ENCODE results near the gene FZD4.
"Not testable (repeated sequence)": the region's sequence is repeated elsewhere in the genome, so short reads cannot be mapped to it uniquely, and the experiment has no call there.

The FZD4 gene

DNA sequence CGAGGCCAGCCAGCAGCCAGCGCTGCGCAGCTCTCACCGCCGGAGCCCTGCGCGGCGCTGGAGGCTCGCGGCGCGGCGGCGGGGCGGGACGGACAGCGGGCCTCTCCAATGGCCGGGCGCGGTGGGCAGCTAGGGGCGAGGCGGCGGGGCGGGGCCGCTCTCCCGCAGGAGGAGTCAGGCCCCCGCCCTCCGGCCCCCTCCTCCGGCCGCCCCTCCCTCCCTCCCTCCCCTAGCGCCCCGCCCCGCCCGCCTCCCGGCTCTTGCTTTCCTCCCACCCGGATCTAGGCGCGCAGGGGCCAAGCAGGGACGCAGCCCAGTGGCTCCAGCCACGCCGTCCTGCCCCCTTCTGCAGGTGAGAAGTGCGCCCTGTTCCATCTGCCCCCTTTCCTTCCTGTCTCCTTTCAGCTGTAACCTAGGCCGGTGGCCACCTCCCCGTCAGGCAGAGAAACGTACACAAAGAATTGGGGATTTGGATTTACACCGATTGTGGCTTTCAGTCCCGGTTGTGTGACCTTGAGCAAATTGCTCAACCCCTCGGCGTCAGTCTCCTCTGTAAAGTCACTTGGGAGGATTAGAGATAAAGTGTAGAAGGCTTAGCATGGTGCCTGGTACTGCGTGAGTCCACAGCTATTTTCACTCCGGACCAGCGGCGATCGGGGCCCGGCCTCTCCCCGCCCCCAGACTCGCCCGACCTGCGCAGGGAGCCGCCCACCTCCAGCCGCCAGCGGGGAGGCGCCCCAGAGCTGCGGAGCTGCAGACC is at the start of gene FZD4:
Gene FZD4 (minus strand): TSS at position 35 of the 760 bp plus-strand sequence. CDS start 310 bp downstream, outside the sequence.
- peak; percentile 12 for DNase-seq

DNA sequence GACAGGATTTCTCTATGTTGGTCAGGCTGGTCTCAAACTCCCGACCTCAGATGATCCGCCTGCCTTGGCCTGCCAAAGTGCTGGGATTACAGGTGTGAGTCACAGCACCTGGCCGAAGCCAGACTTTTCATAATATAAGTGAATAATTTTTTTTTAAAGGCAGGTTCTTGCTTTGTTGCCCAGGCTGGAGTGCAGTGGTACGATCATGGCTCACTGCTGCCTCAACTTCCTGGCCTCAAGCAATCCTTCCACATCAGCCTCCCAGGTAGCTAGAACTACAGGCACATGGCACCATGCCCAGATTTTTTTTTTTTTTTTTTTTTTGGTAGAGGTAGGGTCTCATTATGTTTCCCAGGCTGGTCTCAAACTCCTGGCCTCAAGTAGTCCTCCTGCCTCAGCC is 49.1 kb upstream of the FZD4 start:
- DNase-seq = not testable (repeated sequence)

DNA sequence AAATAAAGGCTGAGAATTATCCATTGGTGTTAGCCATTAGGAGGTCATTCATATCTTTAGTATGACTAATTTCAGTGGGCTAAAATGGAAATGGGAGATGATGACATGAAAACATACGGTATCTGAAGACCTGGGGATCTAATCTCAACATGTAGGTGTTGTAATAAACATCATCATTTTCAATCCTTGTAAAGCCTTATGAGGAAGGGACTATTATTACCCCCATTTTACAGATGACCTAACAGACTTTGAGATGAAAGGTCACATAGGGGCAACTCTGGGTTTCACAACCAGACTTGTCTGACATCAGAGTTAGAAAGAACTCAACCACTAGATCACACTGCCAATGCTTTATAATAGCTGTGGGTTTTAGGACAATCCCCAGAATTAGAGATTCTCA is 47.7 kb upstream of the FZD4 start:
- no peak for DNase-seq

- no peak for DNase-seq
These were observed 44.9 kb upstream of the FZD4 start for GRCh38 chr11:86999859-87000753.

DNA sequence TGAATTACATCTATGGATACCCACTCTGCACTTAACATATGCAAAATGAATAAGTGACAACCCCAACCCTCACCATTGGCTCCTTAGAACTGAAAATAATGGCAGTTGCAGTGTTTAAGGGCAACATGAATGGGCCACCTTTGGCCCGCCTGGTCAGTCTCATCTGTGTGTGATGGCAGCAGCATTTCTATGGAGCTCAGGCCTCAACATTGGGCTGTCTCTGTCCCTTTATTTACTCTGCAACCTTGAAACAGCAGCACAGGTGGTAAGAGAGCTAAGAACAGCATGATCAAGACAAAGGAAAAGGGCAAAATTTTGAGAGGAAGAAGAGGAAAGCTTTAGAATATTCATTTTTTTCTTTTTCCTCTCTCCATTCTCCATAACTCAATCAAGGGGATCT is 44.2 kb upstream of the FZD4 start:
- no peak for DNase-seq

DNA sequence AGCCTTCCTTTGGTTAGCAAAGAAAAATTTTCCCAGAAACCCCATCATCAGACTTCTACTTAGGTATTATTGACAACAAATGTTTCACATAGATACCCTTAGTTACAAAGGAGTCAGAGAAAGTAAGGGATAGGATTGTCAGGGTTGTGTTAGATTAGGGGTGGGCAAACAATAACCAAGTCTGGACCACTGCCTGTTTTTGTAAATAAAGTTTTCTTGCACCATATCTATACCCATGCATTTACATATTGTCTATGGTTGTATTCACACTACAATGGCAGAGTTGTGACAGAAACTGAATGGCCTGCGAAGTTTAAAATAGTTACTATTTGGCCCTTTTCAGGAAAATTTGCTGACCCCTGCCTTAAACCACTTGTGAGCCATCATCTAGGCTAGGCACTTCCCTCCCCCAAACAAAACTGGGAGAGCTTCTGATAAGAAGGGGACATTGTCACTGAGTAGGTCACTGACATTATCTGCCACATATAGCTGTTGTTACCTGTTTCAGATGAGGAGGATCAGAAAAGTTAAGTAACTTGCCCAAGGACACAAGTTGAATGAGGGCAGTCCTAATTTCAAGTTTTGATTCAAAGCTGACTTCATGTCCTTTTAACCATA is 41.9 kb upstream of the FZD4 start:
- no peak for DNase-seq

DNA sequence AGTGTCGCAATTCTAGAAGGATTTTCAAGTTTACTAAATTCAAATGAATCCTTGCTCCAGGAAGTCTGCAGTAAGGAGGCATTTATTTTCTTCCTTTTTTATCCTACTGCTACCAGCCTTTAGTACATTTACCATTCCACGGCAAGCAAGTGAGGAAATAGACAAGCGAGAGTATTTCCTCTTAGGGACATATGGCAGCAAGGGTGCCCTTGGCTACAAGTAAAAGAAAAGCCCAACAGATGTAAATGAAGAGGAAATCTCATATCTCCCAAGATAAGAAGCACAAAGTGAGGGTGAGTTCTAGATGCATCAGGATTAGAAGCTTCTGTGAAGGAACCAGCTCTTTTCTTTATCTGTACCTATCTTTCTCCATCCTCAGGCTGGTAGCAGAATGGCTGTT is 37.8 kb upstream of the FZD4 start:
- no peak for DNase-seq

DNA sequence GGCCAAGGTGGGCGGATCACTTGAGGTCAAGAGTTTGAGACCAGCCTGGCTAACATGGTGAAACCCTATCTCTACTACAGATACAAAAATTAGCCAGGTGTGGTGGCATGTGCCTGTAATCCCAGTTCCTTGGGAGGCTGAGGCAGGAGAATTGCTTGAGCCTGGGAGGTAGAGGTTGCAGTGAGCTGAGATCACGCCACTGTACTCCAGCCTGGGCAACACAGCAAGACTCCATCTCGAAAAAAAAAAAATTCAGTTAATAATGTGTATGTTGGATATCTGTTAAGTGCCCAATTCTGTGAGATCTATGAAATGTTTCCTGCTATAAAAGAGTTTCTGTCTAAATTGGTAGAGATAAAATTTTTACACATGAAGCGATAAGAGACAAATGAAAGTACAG is 37.1 kb upstream of the FZD4 start:
- DNase-seq = not testable (repeated sequence)

GRCh38 chr11:86991341-86991740 is 36.1 kb upstream of the FZD4 start:
- no peak for DNase-seq

DNA sequence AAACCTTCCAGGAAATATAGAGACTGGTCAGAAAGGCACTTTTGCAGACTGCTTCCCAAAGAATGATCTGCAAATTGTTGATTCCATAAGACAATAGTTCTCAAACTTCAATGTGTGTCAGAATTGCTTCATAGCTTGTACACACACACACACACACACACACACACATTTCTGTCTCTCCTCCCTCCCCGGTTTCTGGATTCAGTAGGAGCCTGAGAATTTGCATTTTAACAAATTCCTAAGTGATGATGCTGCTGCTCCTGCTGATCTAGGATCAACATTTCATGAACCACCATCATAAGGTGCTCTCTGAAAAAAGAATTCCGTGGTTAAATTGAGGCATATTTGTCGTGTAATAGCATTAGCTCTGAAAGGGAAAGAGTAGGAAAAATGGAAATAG is 35.3 kb upstream of the FZD4 start:
- DNase-seq = no peak

GRCh38 chr11:86990031-86990430 is 34.8 kb upstream of the FZD4 start:
- DNase-seq = no peak

DNA sequence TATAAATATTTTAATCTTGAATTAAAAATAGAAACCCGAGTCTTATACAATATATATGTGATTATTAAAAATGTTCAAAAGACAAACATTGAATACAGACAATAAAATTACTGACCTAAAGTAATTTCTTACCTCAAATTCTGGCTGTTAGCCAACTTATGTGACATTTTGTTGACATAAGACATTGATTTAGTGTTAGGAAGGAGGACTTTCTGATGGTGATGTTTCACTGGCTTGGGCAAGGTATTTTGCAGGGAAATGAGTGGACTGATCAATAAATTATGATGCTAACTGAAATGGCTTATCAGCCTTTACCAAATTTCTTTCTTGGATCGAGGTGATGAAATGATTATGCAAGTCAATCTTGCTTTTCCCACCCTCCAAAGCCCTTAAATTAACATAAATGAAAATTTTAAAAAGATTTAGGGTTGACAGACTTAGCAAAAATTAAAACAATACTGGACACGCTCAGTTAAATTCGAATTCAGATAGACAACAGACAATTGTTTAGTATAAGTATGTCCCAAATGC is 33.2 kb upstream of the FZD4 start:
- no peak for DNase-seq

- no peak for DNase-seq
These were observed 32.5 kb upstream of the FZD4 start for GRCh38 chr11:86987679-86988078.

DNA sequence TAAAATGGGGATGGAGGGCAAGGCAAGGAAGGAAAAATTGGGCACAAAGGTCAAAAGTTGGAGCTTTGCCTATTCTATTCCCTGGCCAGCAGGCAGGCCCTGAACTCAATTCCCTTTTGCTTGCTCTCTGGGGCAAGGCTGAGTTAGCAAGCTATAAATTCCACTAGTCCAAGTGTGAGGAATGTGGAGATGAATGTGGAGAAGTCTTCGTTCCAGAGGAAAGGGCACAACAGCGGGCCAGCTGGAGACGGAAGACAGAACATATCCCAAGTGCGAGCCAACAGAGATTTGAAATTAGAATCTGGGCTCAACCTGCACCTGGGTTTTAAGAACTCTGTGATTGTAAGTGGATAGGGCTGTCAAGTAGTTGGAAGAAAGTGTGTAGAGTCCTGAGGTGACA is 29.5 kb upstream of the FZD4 start:
- no peak for DNase-seq

- DNase-seq = no peak
These were observed 27.9 kb upstream of the FZD4 start for GRCh38 chr11:86983021-86983488.

- no peak for DNase-seq
These were observed 26.8 kb upstream of the FZD4 start for GRCh38 chr11:86981777-86982540.

GRCh38 chr11:86980086-86980796 is 25.0 kb upstream of the FZD4 start:
- DNase-seq = no peak

- DNase-seq = no peak
These were observed 23.8 kb upstream of the FZD4 start for GRCh38 chr11:86978756-86979608.

GRCh38 chr11:86978247-86978646 is 23.1 kb upstream of the FZD4 start:
- no peak for DNase-seq

DNA sequence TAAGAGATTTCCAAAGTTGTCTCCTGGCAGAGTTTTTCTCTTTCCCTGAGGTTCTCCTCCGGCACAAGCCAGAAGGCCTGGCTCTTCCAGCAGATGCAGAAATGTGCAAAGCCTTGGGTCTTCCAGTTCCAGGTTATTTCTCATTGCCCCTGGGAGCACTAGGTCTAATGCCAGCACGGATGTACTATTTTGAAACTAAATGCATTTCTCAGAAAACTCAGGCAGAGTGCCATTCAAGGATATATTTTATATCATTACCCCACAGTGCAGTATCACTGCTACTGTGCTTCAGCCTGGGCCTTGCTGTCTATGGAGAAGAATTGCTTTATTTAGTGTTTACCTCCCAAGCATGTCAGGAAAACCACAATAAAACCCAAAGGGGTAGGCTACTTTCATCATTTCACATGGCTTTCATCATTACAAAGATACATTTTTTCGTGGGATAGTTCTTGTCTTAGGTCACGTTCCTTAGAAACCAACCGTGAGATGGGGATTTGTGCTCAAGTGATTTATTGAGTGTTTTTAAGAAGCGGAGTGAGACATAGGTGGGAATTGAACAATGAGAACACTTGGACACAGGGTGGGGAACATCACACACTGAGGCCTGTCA is 22.4 kb upstream of the FZD4 start:
- no peak for DNase-seq
